Cardiac fibroblast (primary cell): ENCODE measurements around the gene MRPL46.
"Not testable (repeated sequence)": the region's sequence is repeated elsewhere in the genome, so short reads cannot be mapped to it uniquely, and the experiment has no call there.

ENCODE experiments used
- DNase-seq, 2 donors: peaks; one replicate each; pipeline versions ENCODE4 v3.0.0 to v3.0.0-alpha.2; 2010; ENCODE audit warnings: low read depth in 2 of 2
- H3K4me3 ChIP-seq, 2 donors: replicated peaks in 1 of 2; 1 replicate in 1 of 2; 2 replicates in 1 of 2; pipeline ENCODE4 v1.5.1; 2011; ENCODE audit warnings: low read depth in 2 of 2, low read length in 2 of 2, mild to moderate bottlenecking in 2 of 2, moderate library complexity in 1 of 2
- TF ChIP-seq, protein P1 (sequence below): IDR thresholded peaks from one replicate; pipeline ENCODE4 v1.5.1; 2011; ENCODE audit warnings: low read depth, mild to moderate bottlenecking, low read length, inconsistent platforms

Gene MRPL46

DNA sequence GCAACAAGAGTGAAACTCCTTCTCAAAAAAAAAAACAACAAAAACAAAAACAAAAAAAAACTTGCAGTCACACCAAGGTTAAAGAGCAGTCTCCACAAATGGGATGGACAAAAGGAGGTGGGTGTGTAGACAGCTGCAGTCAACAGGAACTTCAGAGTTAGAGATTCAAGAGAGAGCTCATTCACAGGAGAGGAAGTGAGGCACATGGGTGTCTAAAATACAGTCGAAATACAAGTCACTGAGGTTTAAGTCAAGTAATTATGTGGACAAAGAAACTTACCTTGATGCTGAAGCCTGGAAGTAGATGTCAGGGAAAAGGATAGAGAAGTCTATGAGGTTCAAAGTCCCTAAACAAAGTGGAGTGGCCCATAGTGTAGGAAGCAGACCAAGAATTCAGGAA lies 15.1 kb upstream of the MRPL46 start:
- no peak for DNase-seq
- TF ChIP-seq, protein P1, sequence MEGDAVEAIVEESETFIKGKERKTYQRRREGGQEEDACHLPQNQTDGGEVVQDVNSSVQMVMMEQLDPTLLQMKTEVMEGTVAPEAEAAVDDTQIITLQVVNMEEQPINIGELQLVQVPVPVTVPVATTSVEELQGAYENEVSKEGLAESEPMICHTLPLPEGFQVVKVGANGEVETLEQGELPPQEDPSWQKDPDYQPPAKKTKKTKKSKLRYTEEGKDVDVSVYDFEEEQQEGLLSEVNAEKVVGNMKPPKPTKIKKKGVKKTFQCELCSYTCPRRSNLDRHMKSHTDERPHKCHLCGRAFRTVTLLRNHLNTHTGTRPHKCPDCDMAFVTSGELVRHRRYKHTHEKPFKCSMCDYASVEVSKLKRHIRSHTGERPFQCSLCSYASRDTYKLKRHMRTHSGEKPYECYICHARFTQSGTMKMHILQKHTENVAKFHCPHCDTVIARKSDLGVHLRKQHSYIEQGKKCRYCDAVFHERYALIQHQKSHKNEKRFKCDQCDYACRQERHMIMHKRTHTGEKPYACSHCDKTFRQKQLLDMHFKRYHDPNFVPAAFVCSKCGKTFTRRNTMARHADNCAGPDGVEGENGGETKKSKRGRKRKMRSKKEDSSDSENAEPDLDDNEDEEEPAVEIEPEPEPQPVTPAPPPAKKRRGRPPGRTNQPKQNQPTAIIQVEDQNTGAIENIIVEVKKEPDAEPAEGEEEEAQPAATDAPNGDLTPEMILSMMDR = no peak
- H3K4me3 ChIP-seq = no peak overlapping the region

DNA sequence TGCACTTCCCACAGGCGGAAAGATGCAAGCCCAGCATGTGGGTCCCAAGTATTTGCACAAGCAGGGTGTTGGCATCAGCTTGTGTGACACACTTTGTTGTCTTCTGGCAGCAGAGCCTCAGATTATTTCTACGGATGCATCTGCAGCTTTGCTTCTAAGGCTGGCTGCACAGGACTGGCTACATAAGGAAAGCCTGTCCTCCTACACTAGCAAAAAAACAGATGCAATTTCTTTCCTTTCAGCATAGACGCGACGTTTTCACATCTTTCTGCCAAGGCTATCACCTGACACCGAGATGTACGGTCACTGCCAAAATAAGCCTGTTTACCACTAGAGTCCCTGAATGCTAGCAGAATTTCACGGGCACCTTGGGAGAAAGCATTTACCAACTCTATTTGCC lies 13.8 kb upstream of the MRPL46 start:
- TF ChIP-seq, protein P1 = no peak
- no peak overlapping the region for H3K4me3 ChIP-seq
- DNase-seq = no peak

DNA sequence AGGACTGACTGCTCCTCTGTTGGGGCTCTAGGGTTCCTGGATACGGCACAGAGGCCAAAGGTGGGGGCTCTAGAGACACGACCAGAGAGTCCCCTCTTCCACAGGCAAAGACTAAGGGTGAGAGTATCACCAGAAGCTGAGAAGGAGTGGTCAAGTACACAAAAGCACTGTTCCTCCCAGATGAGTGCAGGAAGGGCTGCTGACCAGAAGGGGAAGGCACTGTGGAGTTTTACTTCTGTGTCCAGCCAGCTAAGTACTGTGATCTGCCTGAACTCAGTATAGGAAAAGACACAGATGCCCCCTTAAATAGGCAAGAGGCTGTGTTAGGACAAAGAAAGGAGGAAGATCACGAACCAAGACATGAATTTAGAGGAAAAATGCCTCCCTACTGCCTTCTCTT lies 12.0 kb upstream of the MRPL46 start:
- no peak for DNase-seq
- TF ChIP-seq, protein P1 = no peak
- H3K4me3 ChIP-seq = no peak overlapping the region

DNA sequence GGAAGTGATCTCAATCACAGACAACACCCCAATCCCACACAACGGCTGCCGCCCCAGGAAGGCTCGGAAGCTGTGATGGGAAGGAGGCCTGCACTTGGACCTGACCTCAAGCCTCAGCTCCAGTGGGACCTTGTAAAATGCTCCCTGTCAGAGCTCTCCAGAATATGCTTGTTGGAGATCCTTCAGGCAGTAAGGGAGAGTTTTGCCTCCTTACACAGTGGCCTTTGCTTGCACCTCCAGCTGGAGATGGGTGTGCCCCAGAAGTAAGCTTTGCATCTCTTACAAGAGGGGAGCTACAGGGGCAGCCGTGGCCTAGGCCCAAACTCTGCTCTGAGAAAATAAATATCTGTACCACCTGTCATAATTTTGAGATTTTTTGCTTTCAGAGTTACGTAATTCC lies 10.7 kb upstream of the MRPL46 start:
- no peak for DNase-seq
- no peak overlapping the region for H3K4me3 ChIP-seq
- TF ChIP-seq, protein P1 = no peak

DNA sequence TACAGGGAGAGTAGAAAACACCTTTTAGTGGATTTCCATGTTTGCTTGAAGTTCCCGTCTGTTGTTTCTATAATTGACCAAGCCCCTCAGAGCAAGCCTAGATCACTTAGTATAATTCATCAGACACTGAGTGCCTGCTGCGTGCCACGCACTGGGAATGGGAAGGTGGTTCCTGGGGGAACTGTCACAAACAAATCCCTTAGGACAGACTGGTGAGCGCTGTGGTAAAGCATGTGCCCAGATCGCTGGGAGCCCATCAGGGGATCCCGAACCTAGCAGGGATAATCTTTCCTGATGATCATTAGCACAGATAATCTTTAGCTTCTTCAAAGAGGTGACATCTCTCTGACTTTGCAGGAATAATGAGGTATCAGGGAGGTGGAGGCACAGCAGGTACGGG lies 9.9 kb upstream of the MRPL46 start:
- H3K4me3 ChIP-seq = no peak overlapping the region
- TF ChIP-seq, protein P1 = no peak
- no peak for DNase-seq

DNA sequence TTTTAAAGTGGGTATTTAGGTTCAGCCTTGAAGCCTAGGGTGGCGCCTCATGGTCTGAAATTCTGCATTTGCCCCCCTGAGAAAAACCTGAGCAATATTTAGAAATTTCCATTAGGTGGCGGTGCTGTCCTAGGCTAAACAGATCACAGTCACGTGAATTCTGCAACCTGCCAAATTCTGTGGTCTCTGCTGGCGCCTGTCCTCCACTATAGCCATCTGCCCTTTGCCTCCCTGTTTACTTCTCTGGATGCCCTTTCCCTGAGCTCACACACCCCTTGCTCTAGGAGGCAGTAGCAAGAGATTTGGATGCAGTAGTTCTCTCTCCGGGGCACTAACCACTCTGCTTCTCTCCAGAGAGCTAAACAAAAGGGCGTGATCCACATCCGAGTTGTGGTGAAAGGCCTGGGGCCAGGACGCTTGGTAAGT lies 9.5 kb upstream of the MRPL46 start:
- peak; percentile 57 to 65 for DNase-seq
- TF ChIP-seq, protein P1 = peak; percentile 48
- H3K4me3 ChIP-seq = no peak overlapping the region

DNA sequence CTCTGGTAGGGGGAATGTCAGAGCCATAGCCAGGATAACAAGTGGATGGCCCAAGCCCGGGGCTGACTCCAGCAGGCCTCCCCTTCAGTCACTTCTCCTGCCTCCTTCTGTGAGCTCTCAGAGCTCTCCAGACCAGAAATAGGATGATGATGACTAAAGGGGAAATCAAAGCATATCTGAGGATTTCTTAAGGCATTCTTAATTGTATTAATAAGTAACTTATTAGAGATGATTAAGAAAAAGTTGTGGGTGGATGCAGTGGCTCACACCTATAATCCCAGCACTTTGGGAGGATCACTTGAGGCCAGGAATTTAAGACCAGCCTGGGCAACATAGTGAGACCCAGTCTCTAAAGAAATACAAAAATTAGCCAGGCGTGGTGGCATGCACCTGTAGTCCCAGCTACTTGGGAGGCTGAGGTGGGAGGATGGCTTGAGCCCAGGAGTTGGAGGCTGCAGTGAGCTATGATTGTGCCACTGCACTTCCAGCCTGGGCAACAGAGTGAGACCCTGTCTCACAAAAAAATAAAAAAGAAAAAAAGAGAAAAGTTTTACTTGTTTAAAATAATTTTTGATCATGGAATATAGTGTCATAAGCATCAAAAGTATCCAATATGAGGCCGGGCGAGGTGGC lies 6.6 kb upstream of the MRPL46 start:
- H3K4me3 ChIP-seq, DNase-seq: not testable (repeated sequence)
